GM12801 (cell line): ENCODE measurements around the gene PTPRZ1.

Experiments used
- TF ChIP-seq, protein P1 (sequence below): IDR thresholded peaks from one replicate; pipeline ENCODE4 v1.5.1; 2011; ENCODE audit warnings: control low read depth; ENCODE audit not compliant: insufficient read length; ENCODE audit errors: extremely low read depth

Gene PTPRZ1

DNA sequence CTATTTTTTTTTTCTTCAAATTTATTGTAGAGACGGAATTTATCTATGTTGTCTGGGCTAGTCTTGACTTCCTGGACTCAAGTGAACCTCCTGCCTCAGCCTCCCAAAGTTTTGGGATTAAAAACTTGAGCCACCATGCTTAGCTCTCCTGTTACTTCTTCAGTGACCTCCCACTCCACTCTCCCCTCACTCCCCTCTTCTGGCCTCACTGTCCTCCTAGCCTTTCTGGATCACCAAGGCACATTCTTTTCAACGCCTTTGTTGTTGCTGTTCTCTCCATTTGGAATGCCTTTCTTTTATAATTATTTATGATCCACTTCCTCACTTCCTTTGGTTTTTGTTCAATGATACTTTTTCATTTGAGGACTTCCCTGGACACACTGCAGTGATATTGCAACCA, 17.9 kb downstream of the PTPRZ1 start:
- TF ChIP-seq, protein P1, sequence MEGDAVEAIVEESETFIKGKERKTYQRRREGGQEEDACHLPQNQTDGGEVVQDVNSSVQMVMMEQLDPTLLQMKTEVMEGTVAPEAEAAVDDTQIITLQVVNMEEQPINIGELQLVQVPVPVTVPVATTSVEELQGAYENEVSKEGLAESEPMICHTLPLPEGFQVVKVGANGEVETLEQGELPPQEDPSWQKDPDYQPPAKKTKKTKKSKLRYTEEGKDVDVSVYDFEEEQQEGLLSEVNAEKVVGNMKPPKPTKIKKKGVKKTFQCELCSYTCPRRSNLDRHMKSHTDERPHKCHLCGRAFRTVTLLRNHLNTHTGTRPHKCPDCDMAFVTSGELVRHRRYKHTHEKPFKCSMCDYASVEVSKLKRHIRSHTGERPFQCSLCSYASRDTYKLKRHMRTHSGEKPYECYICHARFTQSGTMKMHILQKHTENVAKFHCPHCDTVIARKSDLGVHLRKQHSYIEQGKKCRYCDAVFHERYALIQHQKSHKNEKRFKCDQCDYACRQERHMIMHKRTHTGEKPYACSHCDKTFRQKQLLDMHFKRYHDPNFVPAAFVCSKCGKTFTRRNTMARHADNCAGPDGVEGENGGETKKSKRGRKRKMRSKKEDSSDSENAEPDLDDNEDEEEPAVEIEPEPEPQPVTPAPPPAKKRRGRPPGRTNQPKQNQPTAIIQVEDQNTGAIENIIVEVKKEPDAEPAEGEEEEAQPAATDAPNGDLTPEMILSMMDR = no peak

DNA sequence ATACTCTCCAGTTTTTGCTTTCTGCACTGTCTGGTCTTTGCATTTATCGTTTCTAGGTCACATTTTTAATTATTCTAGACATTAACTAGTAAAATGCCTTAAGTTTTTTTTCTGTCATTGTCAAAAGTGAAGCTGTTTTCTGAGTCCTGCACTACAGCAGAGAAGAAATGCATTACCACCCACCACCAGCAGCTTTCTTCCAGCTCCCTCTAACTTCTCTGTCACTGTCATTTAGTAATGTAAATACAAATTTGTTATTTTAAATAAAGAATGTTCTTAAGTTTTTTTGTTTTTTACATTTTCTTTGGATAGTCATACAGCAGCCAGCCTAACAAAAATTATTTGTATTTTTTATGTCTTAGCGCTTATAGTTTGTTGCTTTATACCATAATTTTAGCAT, 18.8 kb downstream of the PTPRZ1 start:
- TF ChIP-seq, protein P1 = no peak

DNA sequence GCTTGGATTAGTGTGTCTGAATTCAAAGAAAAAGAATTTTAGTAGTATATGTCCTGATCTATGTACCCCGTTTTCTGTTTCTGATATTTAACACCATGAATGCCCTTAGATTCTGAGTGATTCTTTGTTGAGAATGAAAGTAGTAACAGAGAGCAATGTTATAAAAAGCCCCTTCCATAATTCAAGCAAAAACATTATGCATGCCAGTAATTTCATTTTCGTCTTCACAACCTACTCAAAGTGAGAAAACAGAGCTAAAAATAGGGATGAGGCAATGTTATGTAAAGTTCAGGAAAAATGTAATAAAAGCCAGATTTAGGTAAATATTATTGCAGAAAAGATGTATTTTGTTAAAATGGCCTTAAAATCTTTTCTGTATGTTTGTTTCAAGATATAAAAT, 28.1 kb downstream of the PTPRZ1 start:
- TF ChIP-seq, protein P1 = no peak

DNA sequence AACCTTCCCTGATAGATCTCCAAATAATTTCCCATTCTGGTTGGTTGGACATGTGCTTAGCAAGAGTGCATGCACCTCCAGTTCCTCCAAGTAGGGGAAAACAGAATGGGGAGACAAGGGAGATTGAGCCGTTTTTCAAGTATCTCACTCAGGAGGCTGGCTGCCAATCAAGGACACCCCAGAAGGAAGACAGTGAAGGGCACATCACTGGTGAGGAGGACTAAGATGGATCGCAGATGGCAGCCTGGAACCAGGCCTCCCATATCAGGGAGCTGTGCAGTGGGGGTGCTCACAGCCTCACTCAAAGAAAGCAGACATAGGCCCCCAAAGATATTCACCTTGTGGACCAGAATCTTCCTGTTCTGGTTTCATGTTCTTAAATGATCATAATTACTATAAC, 31.2 kb downstream of the PTPRZ1 start:
- TF ChIP-seq, protein P1 = no peak

DNA sequence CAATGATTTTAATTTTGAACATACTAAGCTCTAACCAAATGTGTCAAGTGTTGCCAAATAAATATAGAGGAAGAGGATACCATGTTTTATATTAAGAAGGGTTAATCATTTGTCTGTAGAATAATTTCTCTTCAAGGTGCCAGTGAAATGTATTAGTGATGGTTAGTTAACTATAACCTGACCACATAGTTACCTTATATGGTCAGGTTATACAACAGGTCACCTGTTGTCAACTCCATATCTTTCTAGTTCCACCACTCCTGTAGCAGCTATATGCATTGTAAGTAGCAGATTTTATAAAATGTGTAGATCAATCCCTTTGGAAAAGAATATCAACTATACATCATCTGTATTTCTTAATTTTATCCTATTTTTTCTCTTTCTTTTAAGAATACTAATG, 35.1 kb downstream of the PTPRZ1 start:
- TF ChIP-seq, protein P1 = no peak

DNA sequence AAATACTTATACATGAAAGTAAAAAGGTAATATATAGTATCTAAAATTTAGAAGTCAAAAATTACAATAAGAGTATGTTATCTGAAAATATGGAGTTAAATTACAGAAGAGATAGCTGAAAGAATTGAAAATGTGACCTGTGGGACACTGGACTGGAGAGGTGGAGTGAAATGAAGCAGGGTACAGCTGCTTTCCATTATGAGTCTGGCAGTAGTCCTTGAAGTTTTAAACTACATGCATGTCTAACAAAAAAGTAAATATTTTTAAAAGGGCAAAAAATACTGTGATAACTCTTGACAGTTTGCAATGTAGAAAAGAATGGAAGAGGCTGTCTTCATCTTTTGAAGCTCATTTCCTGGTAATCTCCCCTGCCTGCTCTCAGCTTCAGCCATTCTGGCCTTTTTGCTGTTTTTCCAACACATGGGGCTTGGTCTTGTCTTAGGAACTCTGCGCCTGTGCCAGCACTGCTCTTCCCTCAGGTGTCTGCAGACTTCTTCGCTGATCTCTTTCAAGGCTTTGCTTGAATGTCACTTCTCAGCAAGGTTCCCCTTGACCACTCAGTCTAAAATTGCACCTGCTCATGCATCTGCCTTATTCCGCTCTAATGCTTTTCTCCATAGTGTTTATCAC, 36.9 kb downstream of the PTPRZ1 start:
- TF ChIP-seq, protein P1 = no peak

DNA sequence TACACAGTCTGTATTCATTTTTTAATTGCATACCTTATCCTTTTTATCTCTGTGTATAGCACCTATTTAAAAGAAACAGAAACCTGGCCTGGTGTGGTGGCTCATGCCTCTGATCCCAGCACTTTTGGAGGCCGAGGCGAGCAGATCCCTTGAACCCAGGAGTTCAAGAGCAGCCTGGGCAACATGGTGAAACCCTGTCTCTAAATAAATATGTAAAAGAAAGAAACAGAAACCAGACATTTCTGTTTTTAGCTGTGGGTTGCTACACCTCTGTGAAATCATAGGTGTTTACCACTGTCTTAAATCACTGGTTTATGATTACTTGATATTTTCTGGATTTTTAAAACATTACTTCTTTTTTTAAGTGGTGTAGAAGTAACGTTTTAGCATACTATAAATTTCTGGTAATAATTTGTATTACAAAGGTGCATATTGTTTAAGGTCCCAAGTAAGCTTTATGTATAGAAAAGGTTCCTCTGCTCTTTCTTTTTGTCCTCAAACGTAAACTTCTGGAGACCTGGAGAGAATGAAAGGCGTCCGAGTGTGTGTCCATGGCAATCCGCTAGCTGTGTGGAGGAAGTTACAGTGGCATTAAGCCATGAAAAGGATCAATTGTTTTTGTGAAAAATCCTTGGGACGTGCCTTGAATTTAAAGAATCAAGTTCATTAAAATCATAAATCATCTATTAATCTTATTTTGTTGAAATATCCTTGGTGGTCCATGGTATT, 41.1 kb downstream of the PTPRZ1 start:
- TF ChIP-seq, protein P1 = no peak
